ENCODE measurements around the gene MBD4. TPM values are rescaled to one million over a fixed set of nuclear protein-coding genes. Genes with fewer than 3 reads are reported as not detected.

The MBD4 gene
- total and polyA plus RNA-seq, 10 of the 15 experiments (the other 5 are each of a cell fraction or from before 2014, with no cell fraction given) = 17.7 to 59.0 (median 49.0) TPM

DNA sequence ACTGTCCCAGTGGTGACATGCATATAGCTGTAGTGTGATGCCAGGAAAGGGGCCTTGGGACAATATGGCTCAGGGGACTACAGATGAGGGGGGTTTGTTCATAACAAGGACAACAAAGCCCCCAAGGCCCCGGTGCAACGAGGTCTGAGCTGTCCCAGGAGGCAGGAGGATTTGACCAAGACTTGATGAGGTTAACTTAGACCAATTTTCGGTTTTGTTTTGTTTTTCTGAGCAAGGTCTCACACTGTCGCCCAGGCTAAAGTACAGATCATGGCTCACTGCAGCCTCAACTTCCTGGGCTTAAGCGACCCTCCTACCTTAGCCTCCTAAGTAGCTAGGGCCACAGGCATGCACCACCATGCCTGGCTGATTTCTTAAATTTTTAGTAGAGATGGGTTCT is 35.1 kb downstream of the MBD4 start:
- RAD21 ChIA-PET (ENCODE audit: unreplicated experiment) = interaction anchor here (0.9 to 4.4 kb wide), 8 partner anchors 9 to 85 kb away, joined by 3 to 19 read pairs (median 3); partner anchors contain the start of genes IFT122 and MBD4
- ATAC-seq = peak; percentile 70
- H3K4me2 ChIP-seq (ENCODE audit: control insufficient read depth, insufficient read depth) = no peak overlapping the region
- no peak for DNase-seq (ENCODE audit: low read depth, low spot score)
- H4K20me1 ChIP-seq (ENCODE audit: control insufficient read depth, insufficient read depth) = no peaks in the 10 kb centered on the region
- H3K9ac ChIP-seq (ENCODE audit: control insufficient read depth, insufficient read depth, low read length) = no peak overlapping the region
- POLR2A ChIA-PET = interaction anchor here (0.9 to 1.0 kb wide), 2 partner anchors 10 to 30 kb away, joined by 3 to 4 read pairs; no protein-coding TSS in a partner anchor
- CTCF ChIA-PET = interaction anchor here (1.4 to 4.1 kb wide), 6 partner anchors 9 to 35 kb away, joined by 3 to 16 read pairs (median 8); partner anchors contain the start of genes IFT122 and MBD4
- H3K4me3 ChIP-seq = no peak overlapping the region
- no peak for FAIRE-seq
- no peaks in the 10 kb centered on the region for H3K79me2 ChIP-seq (ENCODE audit: control insufficient read depth, insufficient read depth, low read length)
- H3K4me1 ChIP-seq (ENCODE audit: control insufficient read depth, insufficient read depth, low read length) = peaks cover 2% of the 10 kb centered on the region; the same call in 1 of the 2 replicates
- no peaks in the 10 kb centered on the region for H3K36me3 ChIP-seq (ENCODE audit: control insufficient read depth in 2 of 2, insufficient read depth in 2 of 2, low read length in 1 of 2)
- SMC1A ChIA-PET (ENCODE audit: uncharacterized antibody, unreplicated experiment) = interaction anchor here (1.5 to 19.4 kb wide), 5 partner anchors 9 to 68 kb away, joined by 4 to 275 read pairs (median 5); partner anchors contain the start of genes IFT122 and MBD4
- H3K9me3 ChIP-seq (replicated peaks; ENCODE audit: control insufficient read depth, insufficient read depth, low read length) = no peaks in the 10 kb centered on the region
- intact Hi-C loops (cut with micrococcal nuclease; ENCODE audit: unreplicated experiment) = no loop called here
- H3K27ac ChIP-seq (ENCODE audit: control insufficient read depth, insufficient read depth) = no peak overlapping the region
- 3% methylated on average over 5 of the region's 5 CpGs for WGBS (ENCODE audit: insufficient coverage, insufficient replicate concordance, low lambda C conversion rate, missing lambda C conversion rate)
- in situ Hi-C loops (cut with MboI) = no loop called here
- H3K27me3 ChIP-seq (replicated peaks in 1 of 2; ENCODE audit: control insufficient read depth in 2 of 2, insufficient read depth in 2 of 2, low read length in 1 of 2) = no peaks in the 10 kb centered on the region; a peak in 1 of 4 replicates
- TF ChIP-seq CHD2 (IDR thresholded peaks at IDR 0.05; ENCODE audit: borderline replicate concordance, low read depth, low read length) (no peak), TAF1 (IDR thresholded peaks at IDR 0.05; ENCODE audit: borderline replicate concordance, low read depth, low read length) (no peak), RCOR1 (conservative IDR thresholded peaks at IDR 0.05; ENCODE audit: low read depth, low read length) (no peak), NFYB (IDR thresholded peaks at IDR 0.05; ENCODE audit: insufficient read depth, low read depth, low read length) (no peak), RUNX3 (IDR thresholded peaks at IDR 0.05; ENCODE audit: low read length) (no peak), TCF7 (IDR thresholded peaks at IDR 0.05; ENCODE audit: borderline replicate concordance) (no peak), CBX5 (IDR thresholded peaks at IDR 0.05; ENCODE audit: low read depth) (no peak), ZNF622 (IDR thresholded peaks at IDR 0.05) (no peak)
- TF ChIP-seq, protein P1, sequence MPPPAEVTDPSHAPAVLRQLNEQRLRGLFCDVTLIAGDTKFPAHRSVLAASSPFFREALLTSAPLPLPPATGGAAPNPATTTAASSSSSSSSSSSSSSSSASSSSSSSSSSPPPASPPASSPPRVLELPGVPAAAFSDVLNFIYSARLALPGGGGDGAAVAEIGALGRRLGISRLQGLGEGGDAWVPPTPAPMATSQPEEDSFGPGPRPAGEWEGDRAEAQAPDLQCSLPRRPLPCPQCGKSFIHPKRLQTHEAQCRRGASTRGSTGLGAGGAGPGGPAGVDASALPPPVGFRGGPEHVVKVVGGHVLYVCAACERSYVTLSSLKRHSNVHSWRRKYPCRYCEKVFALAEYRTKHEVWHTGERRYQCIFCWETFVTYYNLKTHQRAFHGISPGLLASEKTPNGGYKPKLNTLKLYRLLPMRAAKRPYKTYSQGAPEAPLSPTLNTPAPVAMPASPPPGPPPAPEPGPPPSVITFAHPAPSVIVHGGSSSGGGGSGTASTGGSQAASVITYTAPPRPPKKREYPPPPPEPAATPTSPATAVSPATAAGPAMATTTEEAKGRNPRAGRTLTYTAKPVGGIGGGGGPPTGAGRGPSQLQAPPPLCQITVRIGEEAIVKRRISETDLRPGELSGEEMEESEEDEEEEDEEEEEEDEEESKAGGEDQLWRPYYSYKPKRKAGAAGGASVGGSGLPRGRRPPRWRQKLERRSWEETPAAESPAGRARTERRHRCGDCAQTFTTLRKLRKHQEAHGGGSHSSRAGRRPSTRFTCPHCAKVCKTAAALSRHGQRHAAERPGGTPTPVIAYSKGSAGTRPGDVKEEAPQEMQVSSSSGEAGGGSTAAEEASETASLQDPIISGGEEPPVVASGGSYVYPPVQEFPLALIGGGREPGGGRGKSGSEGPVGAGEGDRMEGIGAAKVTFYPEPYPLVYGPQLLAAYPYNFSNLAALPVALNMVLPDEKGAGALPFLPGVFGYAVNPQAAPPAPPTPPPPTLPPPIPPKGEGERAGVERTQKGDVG (CRISPR knock-in tag; IDR thresholded peaks at IDR 0.05) = no peak
- peak overlapping the region; percentile 11; the same call in 1 of the 2 replicates for H2AFZ ChIP-seq (ENCODE audit: control insufficient read depth, low read depth, low read length)
- no TSS peak for BruUV-seq (replicated peaks)

All from GM12878 (cell line).